Activated T-cell treated with anti-CD3 and anti-CD28 coated beads, Interleukin-2, amount 50 U/mL, for 72 hours (primary cell): ENCODE data around the gene AK2. TPM values are rescaled to one million over a fixed set of nuclear protein-coding genes. Genes with fewer than 3 reads are reported as not detected.
A peak's percentile ranks its signal among the peaks of the same experiment; 100 is the strongest.
"Not testable (repeated sequence)": the region's sequence is repeated elsewhere in the genome, so short reads cannot be mapped to it uniquely, and the experiment has no call there.

ENCODE experiments used
- ATAC-seq, 2 donors: fragments of 150-1000 bp; cut with Tn5 transposase; replicated peaks in 1 of 2; 2 replicates each; pipeline ENCODE4 v1.10.0; 2021; ENCODE audit warnings: moderate library complexity in 2 of 2, mild to moderate bottlenecking in 1 of 2
- DNase-seq, 2 donors: peaks; one replicate each; pipeline ENCODE4 v3.0.0; 2021 to 2022; ENCODE audit warnings: mixed read lengths in 1 of 2
- H3K27ac Mint-ChIP-seq: one replicate; pipeline ENCODE4 v1.8.0; 2022; ENCODE audit warnings: mild to moderate bottlenecking, moderate library complexity, mixed read lengths
- H3K27me3 Mint-ChIP-seq: one replicate; pipeline ENCODE4 v1.8.0; 2022; ENCODE audit warnings: low read depth, mixed read lengths
- H3K36me3 Mint-ChIP-seq, 2 donors: one replicate each; pipeline ENCODE4 v1.8.0; 2022; ENCODE audit warnings: mixed read lengths in 2 of 2, mild to moderate bottlenecking in 1 of 2; ENCODE audit not compliant: insufficient read depth in 2 of 2
- H3K4me1 Mint-ChIP-seq: one replicate; pipeline ENCODE4 v1.8.0; 2022; ENCODE audit warnings: low read depth, mixed read lengths
- H3K4me3 Mint-ChIP-seq, 2 donors: one replicate each; pipeline ENCODE4 v1.8.0; 2022; ENCODE audit warnings: mild to moderate bottlenecking in 2 of 2, mixed read lengths in 2 of 2, moderate library complexity in 2 of 2
- H3K9me3 Mint-ChIP-seq, 2 donors: one replicate each; pipeline ENCODE4 v1.8.0; 2022; ENCODE audit warnings: mixed read lengths in 2 of 2
- total RNA-seq, 2 donors: library from RNA; stranded (reverse); gene quantifications; one replicate each; pipeline ENCODE4 v1.2.3, GENCODE V29; 2022

AK2 gene
- total RNA-seq, 2 donors from 2014 or later, result 217 to 223 TPM

GRCh38 chr1:33068108-33068507 is 31.4 kb upstream of the AK2 start:
- H3K4me1 Mint-ChIP-seq, H3K27ac Mint-ChIP-seq, H3K27me3 Mint-ChIP-seq, ATAC-seq, H3K4me3 Mint-ChIP-seq, DNase-seq: not testable (repeated sequence)
- Mint-ChIP-seq H3K9me3 (peaks cover 10 to 17% of the 10 kb centered on the region in 2 donors), H3K36me3 (peaks cover 12 to 20% of the 10 kb centered on the region in 2 donors)

DNA sequence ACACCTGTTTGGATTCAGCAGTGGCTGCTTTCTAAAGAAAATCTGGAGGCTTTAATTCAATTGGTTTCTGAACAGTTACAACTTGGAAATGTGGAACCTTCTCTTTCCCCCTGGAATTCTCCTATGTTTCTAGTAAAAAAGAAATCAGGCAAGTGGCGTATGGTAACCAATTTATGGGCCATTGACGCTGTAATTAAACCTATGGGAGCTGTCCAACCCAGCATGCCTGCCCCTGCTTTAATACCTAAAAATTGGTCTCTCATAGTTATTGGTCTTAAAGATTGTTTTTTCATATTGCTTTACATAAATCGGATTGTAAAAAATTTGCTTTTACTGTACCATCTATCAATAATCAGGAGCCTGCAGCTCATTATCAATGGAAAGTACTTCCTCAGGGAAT is 29.8 kb upstream of the AK2 start:
- not testable (repeated sequence) for H3K27ac Mint-ChIP-seq, ATAC-seq, H3K4me1 Mint-ChIP-seq, H3K4me3 Mint-ChIP-seq, DNase-seq, H3K27me3 Mint-ChIP-seq
- Mint-ChIP-seq H3K36me3 (peaks cover 20 to 29% of the 10 kb centered on the region in 2 donors), H3K9me3 (peaks cover 16 to 29% of the 10 kb centered on the region in 2 donors)

DNA sequence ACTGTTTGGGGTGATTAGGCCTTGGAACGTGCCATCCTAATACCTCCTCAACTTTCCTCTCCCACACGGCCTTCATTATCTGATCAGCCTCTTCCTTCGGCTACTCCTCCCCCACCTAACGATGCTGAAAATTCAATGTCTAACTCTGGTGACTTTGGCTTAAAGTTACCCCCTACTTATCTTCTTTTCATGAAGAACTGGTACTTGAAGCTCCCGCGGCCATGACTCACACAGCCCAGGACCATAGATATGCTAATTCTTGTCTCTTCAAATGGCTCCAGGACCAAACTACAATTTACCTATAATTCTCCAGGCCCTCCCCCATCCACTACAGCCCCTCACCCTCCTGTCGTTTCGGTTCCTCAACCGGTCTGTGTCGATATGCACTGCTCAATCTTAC is 28.6 kb upstream of the AK2 start:
- ATAC-seq (no peak), DNase-seq (no peak)
- Mint-ChIP-seq H3K9me3 (peaks cover 16 to 29% of the 10 kb centered on the region in 2 donors), H3K27ac (no peak overlapping the region), H3K36me3 (peaks cover 20 to 29% of the 10 kb centered on the region in 2 donors), H3K27me3 (peaks cover 9% of the 10 kb centered on the region), H3K4me3 (no peak overlapping the region), H3K4me1 (no peaks in the 10 kb centered on the region)

GRCh38 chr1:33064284-33064683 is 27.6 kb upstream of the AK2 start:
- peak in 1 of 2 donors; percentile 13 for DNase-seq
- not testable (repeated sequence) for H3K4me3 Mint-ChIP-seq, H3K27ac Mint-ChIP-seq, H3K27me3 Mint-ChIP-seq, H3K4me1 Mint-ChIP-seq, ATAC-seq
- peaks cover 16 to 27% of the 10 kb centered on the region in 2 donors for H3K9me3 Mint-ChIP-seq
- peaks cover 20 to 29% of the 10 kb centered on the region in 2 donors for H3K36me3 Mint-ChIP-seq

DNA sequence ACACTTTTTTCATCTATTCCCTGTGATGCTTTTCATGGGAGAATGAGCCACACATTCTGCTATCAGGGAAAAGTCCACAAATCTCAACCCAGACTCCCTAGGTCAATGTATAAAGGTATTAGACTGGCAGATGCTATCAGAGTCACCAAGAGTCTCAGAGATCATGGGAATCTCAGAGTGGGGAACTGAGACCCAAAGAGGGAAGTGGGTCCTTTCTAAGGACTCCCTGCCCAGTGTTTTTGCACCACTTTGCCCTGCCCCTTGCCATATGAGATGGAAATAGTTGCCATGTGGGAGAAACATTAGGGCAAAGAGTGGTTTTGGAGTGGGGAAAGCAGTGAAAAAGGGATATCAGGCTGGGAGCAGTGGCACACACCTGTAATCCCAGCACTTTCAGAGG is 25.2 kb upstream of the AK2 start:
- no peak overlapping the region for H3K4me3 Mint-ChIP-seq
- H3K9me3 Mint-ChIP-seq, result peaks cover 13 to 26% of the 10 kb centered on the region in 2 donors
- DNase-seq (no peak), ATAC-seq (no peak)
- no peaks in the 10 kb centered on the region for H3K27me3 Mint-ChIP-seq
- peaks cover 18 to 27% of the 10 kb centered on the region in 2 donors for H3K36me3 Mint-ChIP-seq
- no peak overlapping the region for H3K27ac Mint-ChIP-seq
- no peaks in the 10 kb centered on the region for H3K4me1 Mint-ChIP-seq

DNA sequence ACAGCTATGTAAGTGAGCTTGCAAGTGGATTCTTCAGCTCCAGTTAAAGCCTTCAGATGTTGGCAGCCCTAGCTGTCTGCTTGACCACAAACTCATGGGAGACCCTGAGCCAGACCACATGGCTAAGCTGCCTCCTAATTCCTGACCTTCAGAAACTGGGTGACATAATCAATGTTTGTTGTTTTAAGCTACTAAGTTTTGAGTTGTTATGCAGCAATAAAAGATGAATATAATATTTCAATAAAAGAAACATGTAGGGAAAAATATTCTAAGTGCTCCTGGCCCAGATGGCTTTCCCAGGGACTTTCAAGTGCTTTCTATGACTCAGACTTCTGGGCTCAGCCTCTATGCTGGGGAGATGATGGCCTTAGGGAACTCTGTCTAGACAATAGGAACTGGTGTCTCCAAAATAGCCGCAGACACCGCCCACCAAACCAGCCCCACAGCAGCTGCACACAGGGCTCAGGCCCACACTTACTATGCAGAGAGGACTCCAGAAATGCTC is 23.9 kb upstream of the AK2 start:
- Mint-ChIP-seq H3K36me3 (peaks cover 17 to 23% of the 10 kb centered on the region in 2 donors), H3K9me3 (peaks cover 13 to 25% of the 10 kb centered on the region in 2 donors), H3K4me3 (no peak overlapping the region), H3K27ac (no peak overlapping the region), H3K27me3 (no peaks in the 10 kb centered on the region), H3K4me1 (peaks cover under 1% of the 10 kb centered on the region)
- ATAC-seq, result no peak
- no peak for DNase-seq

GRCh38 chr1:33057095-33057494 is 20.4 kb upstream of the AK2 start:
- H3K27ac Mint-ChIP-seq, result no peak overlapping the region
- peaks cover 3 to 4% of the 10 kb centered on the region in 2 donors for H3K36me3 Mint-ChIP-seq
- H3K4me3 Mint-ChIP-seq, result no peak overlapping the region
- no peaks in the 10 kb centered on the region for H3K27me3 Mint-ChIP-seq
- peaks cover 3 to 6% of the 10 kb centered on the region in 2 donors for H3K9me3 Mint-ChIP-seq
- H3K4me1 Mint-ChIP-seq, result peaks cover 5% of the 10 kb centered on the region
- DNase-seq (no peak), ATAC-seq (no peak)

DNA sequence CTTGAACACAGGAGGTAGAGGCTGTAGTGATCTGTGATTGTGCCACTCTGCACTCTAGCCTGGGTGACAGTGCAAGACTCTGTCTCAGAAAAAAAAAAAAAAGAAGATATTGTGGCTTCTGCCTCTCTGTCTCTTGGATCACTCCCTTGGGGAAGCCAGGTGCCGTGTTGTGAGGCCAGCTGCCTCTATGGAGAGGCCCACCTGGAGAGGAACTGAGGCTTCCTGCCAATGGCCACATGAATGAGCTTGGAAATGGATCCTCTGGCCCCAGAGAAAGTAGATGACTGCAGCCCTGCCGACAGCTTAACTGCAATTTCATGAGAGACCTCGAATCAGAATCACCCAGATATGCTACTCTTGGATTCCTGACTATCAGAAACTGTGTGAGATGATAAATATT is 19.7 kb upstream of the AK2 start:
- ATAC-seq (no peak), DNase-seq (no peak)
- Mint-ChIP-seq H3K4me1 (peaks cover 5% of the 10 kb centered on the region), H3K27ac (no peak overlapping the region), H3K27me3 (no peaks in the 10 kb centered on the region), H3K36me3 (no peaks in the 10 kb centered on the region), H3K4me3 (no peak overlapping the region), H3K9me3 (no peaks in the 10 kb centered on the region)

- Mint-ChIP-seq H3K36me3 (peaks cover 0 to 2% of the 10 kb centered on the region in 2 donors), H3K27me3 (no peaks in the 10 kb centered on the region), H3K9me3 (no peaks in the 10 kb centered on the region), H3K4me1 (peaks cover 5% of the 10 kb centered on the region), H3K4me3 (no peak overlapping the region), H3K27ac (peak overlapping the region; percentile 30)
- peak; percentile 71 to 81 for ATAC-seq
- DNase-seq, result peak; percentile 42 to 57
These were observed 18.7 kb upstream of the AK2 start for GRCh38 chr1:33055210-33056008.

GRCh38 chr1:33050221-33051076 is 13.8 kb upstream of the AK2 start:
- Mint-ChIP-seq H3K36me3 (peaks cover 0 to 2% of the 10 kb centered on the region in 2 donors), H3K27me3 (no peaks in the 10 kb centered on the region), H3K9me3 (peaks cover 0 to 1% of the 10 kb centered on the region in 2 donors), H3K4me3 (no peak overlapping the region), H3K27ac (peak overlapping the region; percentile 25), H3K4me1 (peaks cover 11% of the 10 kb centered on the region)
- DNase-seq, result peak in 1 of 2 donors; percentile 9
- peak; percentile 37 to 69 for ATAC-seq

DNA sequence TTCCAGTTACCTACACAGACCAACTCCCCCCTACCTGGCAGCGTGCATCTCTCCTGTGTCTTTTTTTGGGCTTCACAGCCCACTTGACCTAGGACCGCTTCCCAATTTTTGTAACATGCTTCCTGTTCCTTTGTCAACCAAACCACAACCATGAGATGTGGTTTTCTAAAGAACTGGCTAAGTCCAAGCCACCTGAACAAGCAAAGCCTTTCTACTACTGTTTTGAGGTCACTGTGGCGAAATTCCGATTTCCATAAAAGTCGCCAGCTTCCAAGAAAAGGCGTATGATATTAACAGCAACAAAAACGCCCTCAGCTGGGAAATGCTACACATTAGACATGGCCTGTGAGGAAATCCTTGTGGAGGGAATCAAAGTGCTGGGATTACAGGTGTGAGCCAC is 12.7 kb upstream of the AK2 start:
- ATAC-seq, result no peak
- Mint-ChIP-seq H3K27ac (no peak overlapping the region), H3K27me3 (no peaks in the 10 kb centered on the region), H3K4me1 (peaks cover 11% of the 10 kb centered on the region), H3K36me3 (peaks cover 0 to 2% of the 10 kb centered on the region in 2 donors), H3K4me3 (no peak overlapping the region), H3K9me3 (peaks cover 0 to 1% of the 10 kb centered on the region in 2 donors)
- no peak for DNase-seq

DNA sequence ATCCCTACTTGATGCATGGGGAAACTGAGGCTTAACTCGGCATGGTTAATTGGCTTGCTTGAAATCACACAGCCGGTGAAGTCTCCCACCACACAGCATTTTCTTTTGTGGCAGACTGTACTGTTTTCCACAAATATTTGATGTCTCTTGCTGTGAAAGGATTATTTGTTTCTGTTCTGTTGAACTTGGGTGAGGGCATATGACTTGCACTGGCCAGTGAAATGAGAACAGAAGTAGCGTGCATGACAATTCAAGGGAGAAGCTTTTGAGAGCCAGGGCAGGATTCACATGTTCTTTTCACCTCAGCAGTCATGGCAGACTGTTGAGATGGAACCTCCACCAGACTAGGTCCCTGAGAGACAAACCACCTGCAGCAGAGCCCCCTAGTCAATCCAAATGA is 11.7 kb upstream of the AK2 start:
- Mint-ChIP-seq H3K27ac (no peak overlapping the region), H3K27me3 (no peaks in the 10 kb centered on the region), H3K4me3 (no peak overlapping the region), H3K4me1 (peaks cover 11% of the 10 kb centered on the region), H3K36me3 (peaks cover 0 to 2% of the 10 kb centered on the region in 2 donors), H3K9me3 (peaks cover 0 to 1% of the 10 kb centered on the region in 2 donors)
- no peak for DNase-seq
- no peak for ATAC-seq

GRCh38 chr1:33047839-33048305 is 11.2 kb upstream of the AK2 start:
- Mint-ChIP-seq H3K27ac (no peak overlapping the region), H3K27me3 (no peaks in the 10 kb centered on the region), H3K36me3 (peaks cover 0 to 2% of the 10 kb centered on the region in 2 donors), H3K4me1 (peaks cover 11% of the 10 kb centered on the region), H3K9me3 (peaks cover 0 to 1% of the 10 kb centered on the region in 2 donors), H3K4me3 (no peak overlapping the region)
- ATAC-seq, result no peak
- DNase-seq, result no peak
